ENCODE results near the gene CD84. TPM values are rescaled to one million over a fixed set of nuclear protein-coding genes. Genes with fewer than 3 reads are reported as not detected.

CD84 gene
- total and polyA plus RNA-seq, 3 donors from 2014 or later = 6.4 to 7.7 (median 6.9) TPM

DNA sequence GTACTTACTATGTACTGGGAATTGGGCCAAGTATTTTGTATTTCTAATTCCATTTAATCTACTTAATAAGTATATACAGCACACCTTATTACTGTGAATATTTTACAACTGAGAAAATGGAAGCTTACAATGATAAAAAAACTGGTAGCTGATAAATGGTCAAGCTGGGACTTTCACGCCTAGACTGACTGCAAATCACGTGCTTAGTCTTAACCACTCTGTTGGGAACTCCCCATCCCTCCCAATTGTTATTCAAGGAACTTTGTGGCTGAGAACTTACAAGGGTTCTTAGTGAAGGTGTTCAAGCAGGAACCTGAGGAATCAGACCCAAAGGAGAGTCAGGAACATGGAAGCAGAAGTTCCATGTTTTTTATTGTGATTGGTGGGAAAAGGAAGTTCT is 26.9 kb downstream of the CD84 start:
- WGBS, 2 donors = 86% methylated on average over 2 of the region's 2 CpGs
- Histone ChIP-seq H3K27me3 (no peaks in the 10 kb centered on the region), H3K36me3 (ENCODE audit: low read depth, missing control alignments) (no peaks in the 10 kb centered on the region), H3K9me3 (no peaks in the 10 kb centered on the region), H3K4me3 (no peak overlapping the region), H3K27ac (no peak overlapping the region), H3K4me1 (no peaks in the 10 kb centered on the region)
- TF ChIP-seq POLR2A (IDR thresholded peaks at IDR 0.05) = no peak
- TF ChIP-seq, protein P1, sequence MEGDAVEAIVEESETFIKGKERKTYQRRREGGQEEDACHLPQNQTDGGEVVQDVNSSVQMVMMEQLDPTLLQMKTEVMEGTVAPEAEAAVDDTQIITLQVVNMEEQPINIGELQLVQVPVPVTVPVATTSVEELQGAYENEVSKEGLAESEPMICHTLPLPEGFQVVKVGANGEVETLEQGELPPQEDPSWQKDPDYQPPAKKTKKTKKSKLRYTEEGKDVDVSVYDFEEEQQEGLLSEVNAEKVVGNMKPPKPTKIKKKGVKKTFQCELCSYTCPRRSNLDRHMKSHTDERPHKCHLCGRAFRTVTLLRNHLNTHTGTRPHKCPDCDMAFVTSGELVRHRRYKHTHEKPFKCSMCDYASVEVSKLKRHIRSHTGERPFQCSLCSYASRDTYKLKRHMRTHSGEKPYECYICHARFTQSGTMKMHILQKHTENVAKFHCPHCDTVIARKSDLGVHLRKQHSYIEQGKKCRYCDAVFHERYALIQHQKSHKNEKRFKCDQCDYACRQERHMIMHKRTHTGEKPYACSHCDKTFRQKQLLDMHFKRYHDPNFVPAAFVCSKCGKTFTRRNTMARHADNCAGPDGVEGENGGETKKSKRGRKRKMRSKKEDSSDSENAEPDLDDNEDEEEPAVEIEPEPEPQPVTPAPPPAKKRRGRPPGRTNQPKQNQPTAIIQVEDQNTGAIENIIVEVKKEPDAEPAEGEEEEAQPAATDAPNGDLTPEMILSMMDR (IDR thresholded peaks at IDR 0.05) = no peak
- intact Hi-C loops (cut with DNase I; ENCODE audit: low total_unique reads) = no loop called here
- no peak for DNase-seq

DNA sequence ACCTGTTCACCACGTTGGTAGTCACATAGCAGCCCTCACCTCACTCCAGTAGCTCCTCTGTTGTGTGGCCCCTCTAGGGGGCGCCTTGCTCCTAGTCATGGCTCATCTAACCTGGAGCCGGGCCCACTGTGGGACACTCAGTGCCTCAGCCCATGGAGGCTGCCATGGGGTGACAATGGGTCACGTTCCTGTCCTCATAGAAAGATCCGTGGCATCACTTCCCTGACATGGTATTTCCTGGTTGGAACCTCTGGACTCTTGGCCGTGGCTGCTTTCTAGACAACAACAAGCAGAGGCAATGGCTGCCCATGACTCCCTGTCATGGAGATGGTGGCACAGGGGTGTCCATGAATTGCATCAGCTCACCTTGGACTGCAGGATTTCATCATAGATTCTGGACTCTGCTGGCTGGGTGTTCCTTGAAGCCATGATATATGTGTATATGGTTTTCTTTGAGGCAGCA is 28.7 kb downstream of the CD84 start:
- intact Hi-C loops (cut with DNase I; ENCODE audit: low total_unique reads) = no loop called here
- Histone ChIP-seq H3K27ac (no peak overlapping the region), H3K9me3 (no peaks in the 10 kb centered on the region), H3K4me1 (no peaks in the 10 kb centered on the region), H3K27me3 (no peaks in the 10 kb centered on the region), H3K4me3 (no peak overlapping the region), H3K36me3 (ENCODE audit: low read depth, missing control alignments) (no peaks in the 10 kb centered on the region)
- WGBS, 2 donors = 79 to 89% methylated on average over 5 to 6 of the region's 6 CpGs
- DNase-seq = no peak
- no peak for TF ChIP-seq POLR2A (IDR thresholded peaks at IDR 0.05)
- TF ChIP-seq, protein P1 (IDR thresholded peaks at IDR 0.05) = no peak

DNA sequence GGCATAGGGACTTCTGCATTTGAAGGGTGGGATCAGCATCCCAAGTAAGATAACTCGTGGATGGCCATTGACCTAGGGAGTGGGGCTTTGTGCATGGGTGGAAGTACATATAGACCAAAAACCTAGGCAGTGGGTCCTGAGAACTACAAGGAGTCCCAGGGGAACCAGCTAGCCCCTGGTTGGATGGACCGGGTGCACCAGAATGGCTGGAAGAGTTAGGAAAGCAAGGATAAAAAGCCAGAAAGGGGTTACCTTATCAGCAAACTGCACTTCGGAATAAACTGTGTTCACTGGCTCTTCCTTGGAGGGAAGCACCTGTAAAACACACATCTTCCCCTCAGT is 29.7 kb downstream of the CD84 start:
- DNase-seq = no peak
- Histone ChIP-seq H3K27ac (no peak overlapping the region), H3K4me3 (no peak overlapping the region), H3K9me3 (no peaks in the 10 kb centered on the region), H3K4me1 (no peaks in the 10 kb centered on the region), H3K27me3 (no peaks in the 10 kb centered on the region), H3K36me3 (ENCODE audit: low read depth, missing control alignments) (no peaks in the 10 kb centered on the region)
- intact Hi-C loops (cut with DNase I; ENCODE audit: low total_unique reads) = no loop called here
- WGBS, 2 donors = 89 to 91% methylated on average over 3 of the region's 3 CpGs
- TF ChIP-seq, protein P1 (IDR thresholded peaks at IDR 0.05) = no peak
- no peak for TF ChIP-seq POLR2A (IDR thresholded peaks at IDR 0.05)

DNA sequence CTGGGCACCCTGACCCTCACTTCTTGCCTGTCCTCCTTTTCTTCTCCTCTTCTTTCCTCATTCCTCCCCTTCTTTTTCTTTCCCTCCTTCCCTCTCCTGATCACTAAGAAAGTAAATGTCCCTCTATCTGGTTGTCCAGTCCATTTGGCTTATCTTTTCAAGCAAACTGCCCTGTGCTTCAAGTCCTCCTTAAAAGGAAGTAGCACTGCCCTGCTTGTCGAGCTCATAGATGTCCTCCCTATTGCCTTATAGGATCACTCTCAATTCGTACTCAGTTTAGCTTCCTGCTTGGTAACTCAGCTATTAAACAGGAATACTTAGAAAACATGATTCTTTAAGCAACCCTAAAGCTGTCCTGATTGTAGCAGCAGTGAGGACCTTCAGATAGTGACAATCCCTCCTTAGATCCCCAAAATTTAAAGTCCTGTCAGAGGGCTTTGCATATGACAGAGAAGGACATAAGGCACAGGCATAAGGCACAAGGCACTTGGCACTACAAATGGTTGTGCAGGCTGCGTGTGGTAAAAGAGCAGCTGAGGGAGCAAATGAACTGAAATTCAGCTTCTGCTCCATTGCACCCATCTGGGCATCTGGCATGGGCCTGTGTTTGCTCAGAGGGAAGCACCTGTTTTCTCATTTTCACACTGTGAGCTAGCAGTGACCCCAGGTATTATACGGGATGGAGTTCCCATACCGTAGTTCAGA is 30.2 kb downstream of the CD84 start:
- DNase-seq = no peak

More for the DNA sequence above, 30.2 kb downstream of the CD84 start:
- H3K9me3 ChIP-seq = no peaks in the 10 kb centered on the region
- no peak overlapping the region for H3K4me3 ChIP-seq
- TF ChIP-seq POLR2A (IDR thresholded peaks at IDR 0.05) = no peak
- TF ChIP-seq, protein P1 (IDR thresholded peaks at IDR 0.05) = no peak
- no peak overlapping the region for H3K27ac ChIP-seq
- intact Hi-C loops (cut with DNase I; ENCODE audit: low total_unique reads) = no loop called here
- no peaks in the 10 kb centered on the region for H3K4me1 ChIP-seq
- no peaks in the 10 kb centered on the region for H3K27me3 ChIP-seq
- no peaks in the 10 kb centered on the region for H3K36me3 ChIP-seq (ENCODE audit: low read depth, missing control alignments)
- 60 to 68% methylated on average over 5 of the region's 5 CpGs for WGBS, 2 donors
